HG02610 (cell line): ENCODE results near the gene SIGLEC1.

Experiments
- ATAC-seq: cut with Tn5 transposase; IDR thresholded peaks from one replicate; pipeline ENCODE4 v1.9.1; 2021; ENCODE audit warnings: mild to moderate bottlenecking, moderate library complexity; ENCODE audit not compliant: unreplicated experiment

Gene SIGLEC1

GRCh38 chr20:3681352-3681930 is 31.0 kb downstream of the SIGLEC1 start:
- no peak for ATAC-seq

- ATAC-seq = no peak
These were observed 31.6 kb downstream of the SIGLEC1 start for GRCh38 chr20:3680701-3681351.

- no peak for ATAC-seq
These were observed 32.4 kb downstream of the SIGLEC1 start for GRCh38 chr20:3679749-3680700.

- no peak for ATAC-seq
These were observed 33.3 kb downstream of the SIGLEC1 start for GRCh38 chr20:3678856-3679720.

GRCh38 chr20:3678198-3678597 is 34.2 kb downstream of the SIGLEC1 start:
- no peak for ATAC-seq

- ATAC-seq = no peak
These were observed 34.7 kb downstream of the SIGLEC1 start for GRCh38 chr20:3677733-3678132.

- ATAC-seq = no peak
These were observed 37.2 kb downstream of the SIGLEC1 start for GRCh38 chr20:3674995-3675900.

- no peak for ATAC-seq
These were observed 38.0 kb downstream of the SIGLEC1 start for GRCh38 chr20:3674447-3674846.

GRCh38 chr20:3673221-3674070 is 39.0 kb downstream of the SIGLEC1 start:
- ATAC-seq = no peak

- no peak for ATAC-seq
These were observed 39.7 kb downstream of the SIGLEC1 start for GRCh38 chr20:3672547-3673171.

- no peak for ATAC-seq
These were observed 40.3 kb downstream of the SIGLEC1 start for GRCh38 chr20:3671986-3672546.

- no peak for ATAC-seq
These were observed 41.5 kb downstream of the SIGLEC1 start for GRCh38 chr20:3670945-3671344.

GRCh38 chr20:3670511-3670910 is 41.9 kb downstream of the SIGLEC1 start:
- no peak for ATAC-seq

GRCh38 chr20:3669710-3670367 is 42.6 kb downstream of the SIGLEC1 start:
- ATAC-seq = no peak

- ATAC-seq = no peak
These were observed 44.9 kb downstream of the SIGLEC1 start for GRCh38 chr20:3667434-3668037.

GRCh38 chr20:3663858-3664257 is 48.5 kb downstream of the SIGLEC1 start:
- no peak for ATAC-seq

GRCh38 chr20:3663031-3663701 is 49.2 kb downstream of the SIGLEC1 start, which contains the start of gene GFRA4:
Gene GFRA4 (minus strand): TSS chr20:3663399. CDS start chr20:3663399, 0 bp downstream.
- ATAC-seq = no peak
